PC-9 (cell line): Measurements from ENCODE around the gene MTHFSD.

Source experiments
- CTCF ChIP-seq: fragments of 200-600 bp; sonication (generic); conservative IDR thresholded peaks from 2 replicates; pipeline ENCODE4 v1.6.1; 2017; ENCODE audit warnings: mixed run types, antibody characterized with exemption, mild to moderate bottlenecking, moderate library complexity
- EZH2 ChIP-seq: fragments of 200-600 bp; sonication (generic); IDR thresholded peaks from 2 replicates; pipeline ENCODE4 v1.8.0; 2017; ENCODE audit warnings: antibody characterized with exemption, low read depth

GRCh38 chr16:86508947-86509758 is 45.9 kb downstream of the MTHFSD start:
- TF ChIP-seq CTCF (no peak), EZH2 (no peak)
